Uterine smooth muscle cell (primary cell): ENCODE measurements around the gene OR2T29. TPM values are rescaled to one million over a fixed set of nuclear protein-coding genes. Genes with fewer than 3 reads are reported as not detected.

Source experiments
- total RNA-seq: library from RNA; depleted of rRNA; stranded (reverse); fragments of >200 nt; gene quantifications from 2 replicates; pipeline ENCODE4 v1.2.3, GENCODE V29; 2014

OR2T29 gene
- total RNA-seq: not detected in 2 replicates

GRCh38 chr1:248562672-248563071, at the start of gene OR2T29:
Gene OR2T29, minus strand, starts transcription at chr1:248562772. Its CDS starts 3,281 bp downstream, at chr1:248559491.

GRCh38 chr1:248597589-248597988, 35.0 kb upstream of the OR2T29 start, which contains the start of gene OR2T10:
Gene OR2T10, minus strand, starts transcription at chr1:248597700. Its CDS starts 3,932 bp downstream, at chr1:248593768.

GRCh38 chr1:248574657-248575056, 12.1 kb upstream of the OR2T29 start, which contains the start of gene OR2T34:
Gene OR2T34, minus strand, starts transcription at chr1:248574757. Its CDS starts 0 bp downstream, at chr1:248574757.

GRCh38 chr1:248507773-248508172, 54.8 kb downstream of the OR2T29 start, which contains the start of gene OR2G6:
Gene OR2G6, plus strand, starts transcription at chr1:248508073. Its CDS starts 13,574 bp downstream, at chr1:248521647.

Other genes starting within 250 kb of the OR2T29 start
- not detected in 2 replicates for gene OR2M7, start 238.2 kb downstream of the OR2T29 start, total RNA-seq
- gene OR14C36, start 214.0 kb downstream of the OR2T29 start, total RNA-seq: not detected in 2 replicates
- not detected in 2 replicates for gene OR2T4, start 201.1 kb downstream of the OR2T29 start, total RNA-seq
- not detected in 2 replicates for gene OR2T6, start 187.0 kb downstream of the OR2T29 start, total RNA-seq
- gene OR2T1, start 159.7 kb downstream of the OR2T29 start, total RNA-seq: not detected in 2 replicates
- gene OR2T2, start 117.1 kb downstream of the OR2T29 start, total RNA-seq: not detected in 2 replicates
- gene OR2T3, start 89.4 kb downstream of the OR2T29 start, total RNA-seq: not detected in 2 replicates
- not detected in 2 replicates for gene OR2T5, start 74.2 kb downstream of the OR2T29 start, total RNA-seq
- gene OR2G6, start 54.7 kb downstream of the OR2T29 start, total RNA-seq: not detected in 2 replicates
- gene OR2T34, start 12.0 kb upstream of the OR2T29 start, total RNA-seq: not detected in 2 replicates
- not detected in 2 replicates for gene OR2T10, start 34.9 kb upstream of the OR2T29 start, total RNA-seq
- not detected in 2 replicates for gene OR2T11, start 72.3 kb upstream of the OR2T29 start, total RNA-seq
- not detected in 2 replicates for gene OR2T35, start 82.5 kb upstream of the OR2T29 start, total RNA-seq
- gene OR2T27, start 92.8 kb upstream of the OR2T29 start, total RNA-seq: not detected in 2 replicates
- gene OR14I1, start 140.0 kb upstream of the OR2T29 start, total RNA-seq: not detected in 2 replicates
- not detected in 2 replicates for gene LYPD8, start 193.0 kb upstream of the OR2T29 start, total RNA-seq